ENCODE results near the gene NCEH1. TPM values are rescaled to one million over a fixed set of nuclear protein-coding genes. Genes with fewer than 3 reads are reported as not detected.

The NCEH1 gene
- total and polyA plus RNA-seq, 2 of the 4 experiments (the other 2 are of a cell fraction) = 22.3 to 23.3 TPM

- no peak overlapping the region for H3K14ac ChIP-seq (replicated peaks; ENCODE audit: low read depth, low read length)
- intact Hi-C loops (cut with micrococcal nuclease) = no loop called here
- dilution Hi-C loops (cut with HindIII; ENCODE audit: low sequenced_read_pairs, unreplicated experiment) = no loop called here
- no peak overlapping the region for H2AFZ ChIP-seq (replicated peaks; ENCODE audit: low read length, poor library complexity)
- no peak overlapping the region for H2AK9ac ChIP-seq (replicated peaks; ENCODE audit: low read depth, low read length, poor library complexity)
- H2BK5ac ChIP-seq (ENCODE audit: low read depth, low read length, poor library complexity, severe bottlenecking) = no peak overlapping the region
- H4K5ac ChIP-seq (ENCODE audit: low read depth, low read length) = no peak overlapping the region
- no peak overlapping the region for H3K18ac ChIP-seq (ENCODE audit: low read depth, low read length)
- no peak for ATAC-seq (ENCODE audit: low read depth)
- WGBS, 2 experiments (ENCODE audit: extremely low coverage in 2 of 2, insufficient read length in 1 of 2) = no CpG with 5 or more reads among the region's 3 CpGs
- no peak overlapping the region for H2BK120ac ChIP-seq (ENCODE audit: low read depth, low read length)
- no peak overlapping the region for H2BK15ac ChIP-seq (ENCODE audit: low read depth, low read length)
- no peak overlapping the region for H3K4me2 ChIP-seq (ENCODE audit: low read depth, low read length)
- in situ Hi-C loops (cut with MboI; ENCODE audit: low sequenced_read_pairs) = no loop called here
- no peaks in the 10 kb centered on the region for H3K9me1 ChIP-seq (ENCODE audit: insufficient read depth, low read length)
- no peak overlapping the region for H3K4ac ChIP-seq (ENCODE audit: low read depth, low read length)
- TF ChIP-seq CTCF (conservative IDR thresholded peaks at IDR 0.05; ENCODE audit: low read depth, low read length) (no peak), FOS (IDR thresholded peaks at IDR 0.05; ENCODE audit: low read depth, low read length) (no peak), MXI1 (IDR thresholded peaks at IDR 0.05; ENCODE audit: borderline replicate concordance, low read depth, low read length) (no peak), RFX5 (IDR thresholded peaks at IDR 0.05; ENCODE audit: low read depth, low read length) (no peak), ELK1 (IDR thresholded peaks at IDR 0.05; ENCODE audit: borderline replicate concordance, low read depth, low read length) (no peak), CHD1 (IDR thresholded peaks at IDR 0.05; ENCODE audit: low read depth, low read length) (no peak), BHLHE40 (IDR thresholded peaks at IDR 0.05; ENCODE audit: low read depth, low read length) (no peak), RCOR1 (IDR thresholded peaks at IDR 0.05; ENCODE audit: insufficient replicate concordance, low read length) (no peak)
- ChIA-PET POLR2A (ENCODE audit: unreplicated experiment) (no interaction called here), CTCF (no interaction called here)
- H3K4me3 ChIP-seq (ENCODE audit: insufficient read depth, low read depth, low read length) = no peak overlapping the region
- no peaks in the 10 kb centered on the region for H3K27me3 ChIP-seq (ENCODE audit: control insufficient read depth, insufficient read depth, low read length)
- DNase-seq = no peak
- H3K23ac ChIP-seq (ENCODE audit: low read depth, low read length) = no peak overlapping the region
- H3K9ac ChIP-seq (ENCODE audit: low read depth, low read length) = no peak overlapping the region
- no TSS peak for BruUV-seq (replicated peaks)
- no peaks in the 10 kb centered on the region for H3K4me1 ChIP-seq (ENCODE audit: control insufficient read depth, insufficient read depth, low read length)
- H3K36me3 ChIP-seq (ENCODE audit: control insufficient read depth, insufficient read depth, low read length) = no peaks in the 10 kb centered on the region
- no peak overlapping the region for H3K56ac ChIP-seq (ENCODE audit: extremely low read depth, insufficient read depth, low read length)
- H2AK5ac ChIP-seq (ENCODE audit: low read depth, low read length) = no peak overlapping the region
- H3K79me1 ChIP-seq (ENCODE audit: low read depth in 1 of 2, low read length in 2 of 2) = no peaks in the 10 kb centered on the region
- no peak overlapping the region for H3K27ac ChIP-seq (ENCODE audit: insufficient read depth, low read length)
- H3K9me3 ChIP-seq (ENCODE audit: control insufficient read depth, insufficient read depth, low read length) = no peaks in the 10 kb centered on the region
- H2BK20ac ChIP-seq (ENCODE audit: low read depth, low read length) = no peak overlapping the region
- H4K20me1 ChIP-seq (ENCODE audit: insufficient read depth, low read length) = no peaks in the 10 kb centered on the region
- H4K91ac ChIP-seq (ENCODE audit: insufficient read depth, low read depth, low read length) = no peak overlapping the region
- H4K8ac ChIP-seq (ENCODE audit: low read depth in 2 of 2, low read length in 2 of 2) = no peak overlapping the region
These were observed 112.0 kb downstream of the NCEH1 start for GRCh38 chr3:172598904-172599303.

Data from IMR-90 (cell line).